ENCODE results near the gene MSRB2.
A peak's percentile ranks its signal among the peaks of the same experiment; 100 is the strongest.

The MSRB2 gene

DNA sequence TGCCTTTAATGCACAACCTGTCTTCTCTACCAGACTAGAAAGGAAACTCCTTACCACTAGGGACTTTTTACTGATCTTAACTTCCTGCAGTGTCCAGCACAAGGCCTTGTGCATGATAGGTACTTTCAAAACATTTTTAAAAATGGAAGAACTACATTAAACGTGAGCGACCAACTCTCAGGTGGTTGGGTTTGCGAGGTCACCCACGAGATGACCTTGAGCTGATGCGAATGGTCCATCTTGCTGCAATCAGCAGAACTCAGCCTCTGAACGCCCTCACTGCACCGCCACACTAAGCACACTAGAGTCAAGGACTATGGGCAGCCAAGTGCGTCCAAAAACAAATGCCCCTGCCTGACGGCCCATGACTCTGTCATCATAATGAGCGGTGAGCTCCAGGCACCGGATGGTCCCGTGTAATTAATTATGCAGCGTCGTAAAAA lies 61.9 kb downstream of the MSRB2 start:
- DNase-seq (ENCODE audit: low read depth, low spot score), result no peak
- TF ChIP-seq, protein P1, sequence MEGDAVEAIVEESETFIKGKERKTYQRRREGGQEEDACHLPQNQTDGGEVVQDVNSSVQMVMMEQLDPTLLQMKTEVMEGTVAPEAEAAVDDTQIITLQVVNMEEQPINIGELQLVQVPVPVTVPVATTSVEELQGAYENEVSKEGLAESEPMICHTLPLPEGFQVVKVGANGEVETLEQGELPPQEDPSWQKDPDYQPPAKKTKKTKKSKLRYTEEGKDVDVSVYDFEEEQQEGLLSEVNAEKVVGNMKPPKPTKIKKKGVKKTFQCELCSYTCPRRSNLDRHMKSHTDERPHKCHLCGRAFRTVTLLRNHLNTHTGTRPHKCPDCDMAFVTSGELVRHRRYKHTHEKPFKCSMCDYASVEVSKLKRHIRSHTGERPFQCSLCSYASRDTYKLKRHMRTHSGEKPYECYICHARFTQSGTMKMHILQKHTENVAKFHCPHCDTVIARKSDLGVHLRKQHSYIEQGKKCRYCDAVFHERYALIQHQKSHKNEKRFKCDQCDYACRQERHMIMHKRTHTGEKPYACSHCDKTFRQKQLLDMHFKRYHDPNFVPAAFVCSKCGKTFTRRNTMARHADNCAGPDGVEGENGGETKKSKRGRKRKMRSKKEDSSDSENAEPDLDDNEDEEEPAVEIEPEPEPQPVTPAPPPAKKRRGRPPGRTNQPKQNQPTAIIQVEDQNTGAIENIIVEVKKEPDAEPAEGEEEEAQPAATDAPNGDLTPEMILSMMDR (IDR thresholded peaks at IDR 0.05; ENCODE audit: insufficient read depth, low read length, missing control alignments), result no peak
- no peak overlapping the region for H3K4me3 ChIP-seq (ENCODE audit: low read depth, low read length)
- POLR2A ChIA-PET, result interaction anchor here (0.6 kb wide), 1 partner anchor 35 kb away, joined by 3 read pairs; no protein-coding TSS in a partner anchor
- CTCF ChIA-PET, result interaction anchor here (1.0 to 8.8 kb wide), 19 partner anchors 10 to 1402 kb away, joined by 3 to 67 read pairs (median 5); no protein-coding TSS in a partner anchor

DNA sequence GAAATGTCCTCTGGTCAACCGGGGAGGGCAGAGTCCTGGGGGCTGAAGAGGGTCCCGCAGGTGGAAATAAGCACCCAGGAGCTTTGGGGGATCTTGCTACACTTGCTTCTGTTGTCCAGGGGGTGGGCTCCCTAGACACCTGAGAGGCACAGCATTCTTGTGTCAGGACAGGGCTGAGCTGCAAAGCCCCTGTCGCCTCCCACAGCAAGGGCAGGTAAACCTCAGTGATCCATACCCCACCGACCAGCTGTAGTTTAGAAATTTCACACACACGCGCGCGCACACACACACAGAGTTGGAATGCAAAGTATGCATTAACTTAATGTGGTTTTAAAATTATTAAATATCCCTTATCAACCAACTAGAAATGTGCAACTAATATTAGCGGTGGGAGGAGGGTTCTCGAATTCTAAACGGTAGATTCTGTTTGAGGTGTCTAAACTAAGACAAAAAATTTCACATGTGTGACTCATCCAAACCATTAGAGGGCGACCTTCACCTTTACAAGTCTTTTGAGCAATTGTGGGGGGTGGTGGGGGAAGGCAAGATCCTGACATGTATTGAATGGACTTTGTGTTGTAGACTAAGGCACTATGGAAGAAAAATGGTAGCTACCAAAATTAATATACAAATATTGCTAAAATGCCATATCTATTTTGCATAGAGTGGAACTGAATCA lies 62.5 kb downstream of the MSRB2 start:
- no peak for DNase-seq (ENCODE audit: low read depth, low spot score)

DNA sequence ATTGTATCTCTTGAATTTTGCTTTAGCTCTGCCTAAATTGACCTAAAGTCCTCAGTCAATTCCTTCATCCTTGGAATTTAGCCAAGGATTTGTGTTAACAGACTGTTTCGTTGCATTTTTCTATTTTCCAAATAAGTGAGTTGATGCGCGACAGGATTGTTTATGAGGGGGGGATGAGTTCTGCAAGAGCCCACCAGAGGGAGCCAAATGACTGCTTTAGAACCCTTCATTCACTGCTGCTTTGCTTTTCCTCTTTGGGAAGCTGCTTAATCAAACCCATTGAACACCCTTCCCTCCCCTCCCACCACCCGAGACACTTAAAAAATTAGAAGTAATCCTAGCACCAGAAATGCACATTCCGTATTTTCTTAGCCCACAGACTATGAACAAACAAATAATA lies 63.0 kb downstream of the MSRB2 start:
- ChIA-PET POLR2A (interaction anchor here (0.6 kb wide), 1 partner anchor 554 kb away, joined by 3 read pairs; no protein-coding TSS in a partner anchor), CTCF (interaction anchor here (0.9 to 8.8 kb wide), 34 partner anchors 10 to 1401 kb away, joined by 3 to 67 read pairs (median 4); no protein-coding TSS in a partner anchor)
- TF ChIP-seq, protein P1 (IDR thresholded peaks at IDR 0.05; ENCODE audit: insufficient read depth, low read length, missing control alignments), result peak; percentile 86
- peak; percentile 21 for DNase-seq (ENCODE audit: low read depth, low spot score)
- no peak overlapping the region for H3K4me3 ChIP-seq (ENCODE audit: low read depth, low read length)

More for the DNA sequence above, 62.5 kb downstream of the MSRB2 start:
- ChIA-PET CTCF (interaction anchor here (0.9 to 8.8 kb wide), 34 partner anchors 10 to 1401 kb away, joined by 3 to 67 read pairs (median 4); no protein-coding TSS in a partner anchor), POLR2A (interaction anchor here (0.6 kb wide), 2 partner anchors 36 to 555 kb away, joined by 3 read pairs; no protein-coding TSS in a partner anchor)
- H3K4me3 ChIP-seq (ENCODE audit: low read depth, low read length), result no peak overlapping the region
- TF ChIP-seq, protein P1 (IDR thresholded peaks at IDR 0.05; ENCODE audit: insufficient read depth, low read length, missing control alignments), result peak; percentile 40

DNA sequence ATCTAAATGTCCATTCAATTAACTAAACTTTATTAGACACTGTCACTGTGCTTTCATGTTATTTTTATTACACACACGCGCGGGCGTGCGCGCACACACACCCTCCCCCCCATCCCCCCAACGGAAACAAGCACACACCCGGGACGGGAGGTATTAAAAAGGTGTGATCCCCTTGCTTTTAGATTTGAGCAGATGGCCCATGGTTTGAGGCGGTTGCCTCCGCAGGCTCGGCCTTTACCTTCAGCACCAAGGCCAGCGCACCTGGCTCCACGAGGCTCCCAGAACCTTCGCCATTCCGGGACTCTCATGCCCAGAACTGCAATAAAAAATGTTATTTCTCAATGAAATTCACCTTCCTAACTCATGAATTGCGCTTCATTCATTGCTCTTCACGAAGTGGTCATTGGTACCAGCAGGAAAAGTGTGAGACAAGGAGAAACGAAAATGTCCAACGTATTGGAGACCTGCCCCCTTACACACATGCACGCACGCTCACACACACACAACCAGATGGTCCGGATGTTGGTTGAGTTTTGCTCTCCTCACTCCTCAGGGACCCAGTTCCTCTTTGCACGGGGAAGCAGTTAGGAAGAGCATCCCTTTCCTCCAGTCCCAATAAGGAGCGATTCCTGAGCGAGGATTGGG lies 76.0 kb downstream of the MSRB2 start:
- DNase-seq (ENCODE audit: low read depth, low spot score), result no peak
- POLR2A ChIA-PET, result no interaction called here
- CTCF ChIA-PET, result no interaction called here
- no peak overlapping the region for H3K4me3 ChIP-seq (ENCODE audit: low read depth, low read length)
- TF ChIP-seq, protein P1 (IDR thresholded peaks at IDR 0.05; ENCODE audit: insufficient read depth, low read length, missing control alignments), result no peak

Measured in AG04449 (cell line).